GM23338 (cell line): Measurements from ENCODE around the gene FKBP2.

Source experiments
- CREB1 ChIP-seq: fragments of 250-450 bp; sonication (Bioruptor Pico); IDR thresholded peaks from 2 replicates; pipeline ENCODE4 v1.5.0; 2020; ENCODE audit warnings: low read depth, mild to moderate bottlenecking, moderate library complexity
- CTCF ChIP-seq, 2 experiments: fragments of 200-600 bp in 1 of 2; sonication (generic) in 1 of 2; conservative IDR thresholded peaks; 2 replicates each; pipeline versions ENCODE4 v1.5.1 to v1.6.1; 2016 to 2017; ENCODE audit warnings: antibody characterized with exemption in 2 of 2, low read depth in 2 of 2, mild to moderate bottlenecking in 2 of 2, moderate library complexity in 1 of 2
- EZH2 ChIP-seq: fragments of 200-600 bp; sonication (generic); IDR thresholded peaks from one replicate; pipeline ENCODE4 v1.8.0; 2017; ENCODE audit warnings: antibody characterized with exemption, mild to moderate bottlenecking, low read depth; ENCODE audit not compliant: unreplicated experiment
- EZH2phosphoT487 ChIP-seq: fragments of 200-600 bp; sonication (generic); IDR thresholded peaks from one replicate; pipeline ENCODE4 v1.8.1; 2018; ENCODE audit warnings: antibody characterized with exemption; ENCODE audit not compliant: unreplicated experiment
- JUNB ChIP-seq: IDR thresholded peaks from one replicate; pipeline ENCODE4 v1.6.1; 2016; ENCODE audit warnings: antibody characterized with exemption; ENCODE audit not compliant: unreplicated experiment
- POLR2AphosphoS5 ChIP-seq: IDR thresholded peaks from 2 replicates; pipeline ENCODE4 v1.6.1; 2016; ENCODE audit warnings: antibody characterized with exemption, low read depth
- REST ChIP-seq: IDR thresholded peaks from one replicate; pipeline ENCODE4 v1.6.1; 2018; ENCODE audit warnings: antibody characterized with exemption; ENCODE audit not compliant: unreplicated experiment
- ZNF331 ChIP-seq: fragments of 250-450 bp; sonication (Bioruptor Pico); IDR thresholded peaks from 2 replicates; pipeline ENCODE4 v1.5.0; 2020; ENCODE audit warnings: low read depth, mild to moderate bottlenecking, moderate library complexity

GRCh38 chr11:64285885-64286800 is 45.2 kb downstream of the FKBP2 start:
- TF ChIP-seq CREB1 (no peak), CTCF (conservative IDR thresholded peaks at IDR 0.05; ENCODE audit: low read depth in 2 of 2) (no peak), REST (no peak), POLR2AphosphoS5 (peak; percentile 57), EZH2phosphoT487 (no peak), ZNF331 (CRISPR knock-in tag) (no peak), EZH2 (no peak), JUNB (no peak)
